Measurements from ENCODE around the gene RELN. TPM values are rescaled to one million over a fixed set of nuclear protein-coding genes. Genes with fewer than 3 reads are reported as not detected.

Gene RELN
- total RNA-seq, 4 donors from 2014 or later, result 2.5 to 10.1 (median 6.5) TPM

GRCh38 chr7:103640031-103640779, 349.3 kb downstream of the RELN start:
- intact Hi-C loops (cut with DNase I), result no loop called here
- no peaks in the 10 kb centered on the region for H3K4me1 ChIP-seq
- H3K27ac ChIP-seq (replicated peaks in 1 of 4), result no peak overlapping the region
- no peaks in the 10 kb centered on the region for H3K36me3 ChIP-seq
- WGBS, result 68% methylated on average over 5 of the region's 5 CpGs
- DNase-seq (ENCODE audit: extremely low spot score), result no peak
- no peak overlapping the region for H3K4me3 ChIP-seq
- H3K9me3 ChIP-seq, result peaks cover 0 to 13% (median 0%) of the 10 kb centered on the region in 4 donors
- TF ChIP-seq POLR2A (IDR thresholded peaks at IDR 0.05; ENCODE audit: low read depth) (no peak), CTCF (IDR thresholded peaks at IDR 0.05) (no peak), EP300 (IDR thresholded peaks at IDR 0.05) (no peak), POLR2AphosphoS5 (IDR thresholded peaks at IDR 0.05) (no peak)
- no peaks in the 10 kb centered on the region for H3K27me3 ChIP-seq

GRCh38 chr7:103637726-103638125, 351.7 kb downstream of the RELN start:
- Histone ChIP-seq H3K36me3 (no peaks in the 10 kb centered on the region), H3K27me3 (no peaks in the 10 kb centered on the region), H3K9me3 (no peaks in the 10 kb centered on the region), H3K4me3 (no peak overlapping the region), H3K27ac (replicated peaks in 1 of 4) (no peak overlapping the region), H3K4me1 (no peaks in the 10 kb centered on the region)
- WGBS, result 67% methylated on average over 3 of the region's 3 CpGs
- no peak for DNase-seq (ENCODE audit: extremely low spot score)
- TF ChIP-seq EP300 (IDR thresholded peaks at IDR 0.05), result no peak
- TF ChIP-seq POLR2A (IDR thresholded peaks at IDR 0.05; ENCODE audit: low read depth), result no peak
- TF ChIP-seq POLR2AphosphoS5 (IDR thresholded peaks at IDR 0.05), result no peak
- TF ChIP-seq CTCF (IDR thresholded peaks at IDR 0.05), result no peak
- intact Hi-C loops (cut with DNase I), result no loop called here

GRCh38 chr7:103637094-103637493, 352.4 kb downstream of the RELN start:
- WGBS, result 25% methylated on average over 1 of the region's 1 CpG
- intact Hi-C loops (cut with DNase I), result no loop called here
- Histone ChIP-seq H3K27ac (replicated peaks in 1 of 4) (no peak overlapping the region), H3K27me3 (no peaks in the 10 kb centered on the region), H3K9me3 (no peaks in the 10 kb centered on the region), H3K4me3 (no peak overlapping the region), H3K36me3 (no peaks in the 10 kb centered on the region), H3K4me1 (no peaks in the 10 kb centered on the region)
- TF ChIP-seq CTCF (IDR thresholded peaks at IDR 0.05), result no peak
- DNase-seq (ENCODE audit: extremely low spot score), result no peak

- H3K4me1 ChIP-seq, result no peaks in the 10 kb centered on the region
- H3K27me3 ChIP-seq, result no peaks in the 10 kb centered on the region
- intact Hi-C loops (cut with DNase I), result no loop called here
- no peaks in the 10 kb centered on the region for H3K36me3 ChIP-seq
- DNase-seq (ENCODE audit: extremely low spot score), result no peak
- H3K27ac ChIP-seq (replicated peaks in 1 of 4), result no peak overlapping the region
- H3K9me3 ChIP-seq, result no peaks in the 10 kb centered on the region
- TF ChIP-seq POLR2AphosphoS5 (IDR thresholded peaks at IDR 0.05), result no peak
- no peak overlapping the region for H3K4me3 ChIP-seq
- WGBS, result 74% methylated on average over 5 of the region's 5 CpGs
Observed at GRCh38 chr7:103636153-103636552, 353.3 kb downstream of the RELN start.

- no peak for TF ChIP-seq POLR2A (IDR thresholded peaks at IDR 0.05; ENCODE audit: low read depth)
- TF ChIP-seq EP300 (IDR thresholded peaks at IDR 0.05), result no peak
- Histone ChIP-seq H3K4me3 (no peak overlapping the region), H3K4me1 (no peaks in the 10 kb centered on the region), H3K9me3 (no peaks in the 10 kb centered on the region), H3K27ac (replicated peaks in 1 of 4) (no peak overlapping the region), H3K36me3 (no peaks in the 10 kb centered on the region), H3K27me3 (no peaks in the 10 kb centered on the region)
- no peak for DNase-seq (ENCODE audit: extremely low spot score)
- intact Hi-C loops (cut with DNase I), result no loop called here
- WGBS, result 95% methylated on average over 1 of the region's 1 CpG
Observed at GRCh38 chr7:103632972-103633371, 356.5 kb downstream of the RELN start.
